Putamen (tissue), 1 donor: ENCODE data around the gene KRTAP2-3.

ENCODE experiments used
- DNase-seq: peaks from one replicate; pipeline ENCODE4 v3.0.0-alpha.2; 2016; ENCODE audit warnings: low spot score

KRTAP2-3 gene

GRCh38 chr17:41029633-41030245 is 30.2 kb downstream of the KRTAP2-3 start, which contains the start of gene KRTAP1-4:
TSS of gene KRTAP1-4 (minus strand) at chr17:41030195. CDS start at chr17:41030078, 117 bp downstream.
- DNase-seq: no peak

- no peak for DNase-seq
Observed at GRCh38 chr17:41026715-41027471, 33.0 kb downstream of the KRTAP2-3 start, which contains the start of gene KRTAP1-5. TSS of gene KRTAP1-5 (minus strand) at chr17:41027208. CDS start at chr17:41027155, 53 bp downstream.

- no peak for DNase-seq
Observed at GRCh38 chr17:41024697-41025096, 35.2 kb downstream of the KRTAP2-3 start.

- DNase-seq: no peak
Observed at GRCh38 chr17:41020336-41020735, 39.6 kb downstream of the KRTAP2-3 start.

- DNase-seq: no peak
Observed at GRCh38 chr17:41019415-41019814, 40.5 kb downstream of the KRTAP2-3 start.

GRCh38 chr17:41018541-41018940 is 41.4 kb downstream of the KRTAP2-3 start:
- DNase-seq: no peak

GRCh38 chr17:41016578-41017215 is 43.2 kb downstream of the KRTAP2-3 start:
- DNase-seq: no peak

- no peak for DNase-seq
Observed at GRCh38 chr17:41015454-41015853, 44.5 kb downstream of the KRTAP2-3 start.

GRCh38 chr17:41013606-41014005 is 46.3 kb downstream of the KRTAP2-3 start:
- DNase-seq: no peak

GRCh38 chr17:41013181-41013580 is 46.7 kb downstream of the KRTAP2-3 start:
- no peak for DNase-seq

- no peak for DNase-seq
Observed at GRCh38 chr17:41012326-41013120, 47.4 kb downstream of the KRTAP2-3 start.

GRCh38 chr17:41010441-41010840 is 49.5 kb downstream of the KRTAP2-3 start:
- no peak for DNase-seq

GRCh38 chr17:41009936-41010335 is 50.0 kb downstream of the KRTAP2-3 start:
- no peak for DNase-seq

- DNase-seq: no peak
Observed at GRCh38 chr17:41009301-41009760, 50.6 kb downstream of the KRTAP2-3 start.
